GM21360 (cell line): Measurements from ENCODE around the gene AJAP1.

Experiments
- ATAC-seq: cut with Tn5 transposase; IDR thresholded peaks from one replicate; pipeline ENCODE4 v1.9.1; 2021; ENCODE audit warnings: mild to moderate bottlenecking, moderate library complexity; ENCODE audit not compliant: unreplicated experiment

The AJAP1 gene

DNA sequence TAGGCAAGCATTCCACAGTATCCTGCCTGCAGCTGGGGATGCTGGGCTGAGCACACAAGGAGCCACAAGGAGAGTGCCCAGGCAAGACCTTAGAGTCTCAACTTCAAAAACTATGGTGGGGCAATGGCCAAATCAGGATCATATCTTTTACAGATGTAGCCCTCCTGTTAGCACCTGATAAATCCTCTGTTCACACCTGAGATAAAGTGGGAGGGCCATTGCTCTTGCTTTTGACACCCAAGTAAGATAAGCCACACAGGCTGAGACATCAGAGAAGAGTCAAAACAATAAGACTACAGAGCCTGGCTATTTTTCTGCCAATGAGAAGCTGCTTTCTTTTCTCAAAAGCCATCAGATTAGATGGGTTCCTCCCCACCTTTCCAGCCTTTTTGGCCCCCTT lies 148.9 kb downstream of the AJAP1 start:
- no peak for ATAC-seq

DNA sequence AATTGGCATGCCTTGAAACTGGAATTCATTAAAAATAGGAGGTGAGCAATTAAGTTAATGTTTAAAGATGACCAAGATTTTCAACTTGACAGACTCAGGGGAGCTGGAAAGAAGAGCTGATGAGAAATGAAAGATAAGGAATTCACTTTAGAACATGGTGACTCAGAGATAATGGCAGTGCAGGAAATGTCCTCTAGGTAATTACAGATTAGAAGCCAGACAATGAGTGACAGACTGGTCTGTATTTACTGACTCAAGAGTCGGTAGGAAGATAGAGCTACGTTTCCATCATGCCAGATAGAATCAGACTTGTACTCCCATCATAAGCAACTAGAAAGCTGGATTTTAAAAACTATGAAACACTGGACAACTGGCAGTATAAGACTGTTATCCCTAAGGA lies 151.6 kb downstream of the AJAP1 start:
- ATAC-seq, result no peak

DNA sequence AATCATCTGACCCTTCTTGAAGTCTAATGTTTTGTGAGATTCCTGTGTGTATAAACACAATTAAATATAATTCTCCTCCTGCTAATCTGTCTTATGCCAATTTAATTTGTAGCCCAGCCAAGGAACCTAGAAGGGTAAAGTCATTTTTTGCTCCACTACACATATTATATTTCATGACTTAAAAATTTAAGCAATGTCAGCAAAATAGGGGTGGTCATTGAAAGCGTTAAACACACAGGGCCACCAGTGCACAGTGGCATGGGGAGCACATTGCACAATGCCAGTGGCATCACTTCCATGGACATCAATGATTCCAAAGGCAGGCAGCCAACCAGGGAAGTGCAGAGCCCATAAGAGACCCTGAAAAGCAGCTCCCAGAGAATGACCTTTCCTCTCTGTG lies 166.1 kb downstream of the AJAP1 start:
- no peak for ATAC-seq

DNA sequence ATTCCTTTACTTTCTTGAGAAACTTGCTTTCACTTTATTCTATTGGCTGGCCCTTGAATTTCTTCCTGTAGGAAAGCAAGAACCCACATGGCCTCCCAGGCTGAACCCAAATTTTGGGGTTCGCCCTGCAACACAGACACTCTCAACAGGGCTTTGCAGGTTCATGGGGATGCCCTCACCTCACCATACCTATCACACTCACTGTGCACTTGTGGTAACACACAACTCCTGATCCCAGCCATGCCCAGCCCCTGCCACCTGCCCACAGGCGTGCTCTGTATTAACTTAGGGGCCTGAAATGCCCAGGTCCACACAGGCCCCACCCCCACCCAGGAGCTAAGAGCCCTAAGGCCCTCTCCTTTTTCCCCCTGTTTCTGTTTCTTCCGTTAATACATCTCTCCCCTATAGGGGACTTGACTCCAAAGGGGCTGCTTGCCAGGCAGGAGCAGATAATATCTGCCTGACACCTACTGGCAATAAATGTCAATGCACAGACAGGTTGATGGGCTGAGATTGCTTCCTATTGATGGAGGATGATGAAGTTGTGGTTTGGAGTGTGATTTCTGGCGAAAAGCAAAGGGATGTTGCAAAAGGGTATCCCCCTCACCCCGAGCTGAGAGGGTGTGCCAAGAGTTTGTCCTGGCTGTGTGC lies 171.5 kb downstream of the AJAP1 start:
- no peak for ATAC-seq

DNA sequence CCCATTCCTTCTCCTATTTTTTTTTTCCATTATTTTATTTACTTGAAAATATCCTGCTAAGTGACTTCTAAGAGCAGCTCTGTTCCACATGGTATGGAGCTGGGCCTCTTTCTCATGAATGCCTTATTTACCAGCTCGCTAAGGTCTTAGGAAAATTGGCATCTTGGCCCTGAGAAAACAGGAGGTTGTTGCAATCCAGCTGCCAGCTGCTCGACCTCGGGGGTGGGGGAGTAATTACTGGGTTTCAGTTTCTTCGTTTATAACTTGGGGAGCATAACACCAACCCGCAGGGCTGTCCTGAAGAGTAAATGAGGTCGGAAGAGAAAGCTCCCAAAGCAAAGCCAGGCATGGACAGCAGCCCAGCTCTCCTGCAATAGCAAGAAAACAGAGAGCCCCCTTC lies 176.3 kb downstream of the AJAP1 start:
- no peak for ATAC-seq

DNA sequence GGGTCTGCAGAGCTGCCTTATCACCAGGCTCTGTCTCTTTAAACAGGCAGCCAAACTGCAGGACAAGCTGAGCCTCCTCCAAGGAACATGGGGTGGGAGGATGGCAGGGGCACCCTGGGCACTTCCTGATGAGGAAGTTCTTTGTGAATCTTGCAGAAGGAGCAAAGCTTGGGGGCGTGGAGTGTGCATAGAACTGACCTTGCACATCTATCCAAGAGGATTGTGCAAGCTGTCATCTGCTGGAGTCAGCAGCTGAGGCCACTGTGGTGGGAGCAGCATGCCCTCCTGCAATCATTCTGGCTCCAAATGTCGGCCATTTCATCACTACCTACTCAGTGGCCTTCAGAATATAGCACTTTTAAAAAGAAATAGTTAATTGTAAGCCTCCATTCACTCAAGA lies 182.2 kb downstream of the AJAP1 start:
- no peak for ATAC-seq

DNA sequence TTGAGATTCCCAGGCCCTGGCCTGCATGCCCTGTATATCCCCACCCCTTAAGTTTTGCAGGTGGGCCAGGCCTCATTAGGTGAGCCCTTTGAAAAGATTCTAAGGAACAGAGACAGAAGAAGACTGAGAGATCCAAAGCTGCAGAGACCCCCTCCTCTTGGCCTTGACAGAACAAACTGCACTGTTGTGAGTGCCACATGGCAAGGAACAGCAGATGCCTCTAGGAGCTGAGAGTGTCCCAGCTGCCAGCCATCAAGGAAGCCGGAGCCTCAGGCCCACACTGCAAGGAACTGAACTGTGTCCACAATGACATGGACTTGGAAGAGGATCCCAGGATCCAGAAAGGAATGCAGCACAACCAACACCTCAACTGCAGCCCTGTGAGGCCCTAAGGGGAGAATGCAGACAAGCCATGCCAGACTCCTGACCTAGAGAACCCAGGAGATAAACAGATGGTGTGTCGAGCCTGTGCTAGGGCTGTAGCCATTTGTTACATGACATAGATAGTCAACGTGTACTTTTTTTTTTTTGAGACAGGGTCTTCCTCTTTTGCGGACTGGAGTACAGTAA lies 182.7 kb downstream of the AJAP1 start:
- no peak for ATAC-seq

DNA sequence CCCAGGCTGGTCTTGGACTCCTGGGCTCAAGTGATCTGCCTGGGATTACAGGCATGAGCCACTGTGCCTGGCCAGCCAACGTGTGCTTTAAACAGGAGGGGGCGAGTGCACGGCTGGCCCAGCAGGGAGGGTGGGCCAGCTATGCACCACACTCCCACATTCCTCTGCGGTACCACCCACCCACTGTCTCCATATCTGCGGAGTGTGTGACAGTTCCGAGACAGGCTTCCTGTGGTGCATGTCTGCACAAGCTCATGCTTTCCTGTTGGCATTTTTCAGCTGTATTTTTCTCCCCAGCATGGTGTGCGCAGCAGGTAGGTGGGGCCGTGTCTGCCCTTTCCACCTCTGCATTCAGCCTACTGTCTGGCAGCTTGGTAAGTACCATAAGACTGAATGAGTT lies 183.3 kb downstream of the AJAP1 start:
- ATAC-seq, result no peak

DNA sequence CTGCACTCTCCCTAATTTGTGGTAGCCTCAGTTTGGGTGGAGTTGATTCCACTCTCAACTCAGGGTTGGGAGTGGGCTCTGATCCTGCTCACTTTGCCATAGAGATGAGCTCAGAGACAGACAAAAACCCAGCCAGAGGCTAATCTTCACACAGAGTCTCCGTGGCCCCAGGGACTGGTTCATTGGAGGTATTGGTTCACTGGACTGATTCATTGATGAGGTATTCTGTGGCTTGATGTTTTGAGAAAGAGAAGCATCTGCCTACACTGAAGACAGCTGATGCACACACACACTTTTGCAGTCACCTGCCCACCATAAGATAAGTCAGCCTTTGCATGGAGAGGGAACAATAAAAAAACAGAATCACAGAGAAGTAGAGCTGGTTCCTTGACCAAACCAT lies 183.8 kb downstream of the AJAP1 start:
- ATAC-seq, result no peak
